Activated B cell treated with CpG ODN at 0.5 μM for 24 hours (primary cell): ENCODE measurements around the gene RAD51B. TPM values are rescaled to one million over a fixed set of nuclear protein-coding genes. Genes with fewer than 3 reads are reported as not detected.

Experiments used
- ATAC-seq: fragments of 200-7000 bp; cut with Tn5 transposase; one replicate; pipeline ENCODE4 v1.10.0; 2021; ENCODE audit warnings: low read depth, mild to moderate bottlenecking, moderate library complexity
- CTCF ChIA-PET: fragments of 350-600 bp; sonication (Branson Sonifier 250); formaldehyde crosslinking; loops from one replicate; lab custom pipeline; 2021; ENCODE audit warnings: antibody characterized with exemption; lab: Charles Lee
- POLR2A ChIA-PET: fragments of 350-600 bp; sonication (Branson Sonifier 250); formaldehyde crosslinking; loops from one replicate; lab custom pipeline; 2021; ENCODE audit warnings: antibody characterized with exemption; lab: Charles Lee
- DNase-seq: peaks from one replicate; pipeline ENCODE4 v3.0.0; 2022
- H3K27ac Mint-ChIP-seq: one replicate; pipeline ENCODE4 v1.8.0; 2020; ENCODE audit warnings: mixed read lengths
- H3K27me3 Mint-ChIP-seq: one replicate; pipeline ENCODE4 v1.8.0; 2021; ENCODE audit warnings: mixed read lengths
- H3K36me3 Mint-ChIP-seq: one replicate; pipeline ENCODE4 v1.8.0; 2021; ENCODE audit warnings: low read depth, mixed read lengths
- H3K4me1 Mint-ChIP-seq: one replicate; pipeline ENCODE4 v1.8.0; 2021; ENCODE audit warnings: mixed read lengths
- H3K4me3 Mint-ChIP-seq: one replicate; pipeline ENCODE4 v1.8.0; 2020; ENCODE audit warnings: mild to moderate bottlenecking, mixed read lengths
- H3K9me3 Mint-ChIP-seq: one replicate; pipeline ENCODE4 v1.8.0; 2020; ENCODE audit warnings: mixed read lengths
- CTCF ChIP-seq: fragments of 200-600 bp; IDR thresholded peaks from one replicate; pipeline ENCODE4 v1.8.0; 2022; ENCODE audit warnings: antibody characterized with exemption, mild to moderate bottlenecking
- intact Hi-C: fragments of 100-400 bp; cut with micrococcal nuclease; formaldehyde crosslinking; loops from one replicate; pipeline ENCODE4 v1.15.1; 2024
- total RNA-seq: library from RNA; stranded (reverse); gene quantifications from 2 replicates; pipeline ENCODE4 v1.2.3, GENCODE V29; 2022

RAD51B gene
- total RNA-seq, 1 donor from 2014 or later: 53.9 TPM

GRCh38 chr14:68417009-68417650 lies 597.6 kb downstream of the RAD51B start:
- DNase-seq (no peak), ATAC-seq (no peak)
- TF ChIP-seq CTCF: no peak
- H3K27me3 Mint-ChIP-seq: no peaks in the 10 kb centered on the region
- CTCF ChIA-PET: interaction anchor here (1.2 kb wide), 1 partner anchor 17 kb away, joined by 3 read pairs; no protein-coding TSS in a partner anchor
- POLR2A ChIA-PET: interaction anchor here (0.5 to 1.0 kb wide), 3 partner anchors 11 to 376 kb away, joined by 3 to 5 read pairs (median 3); partner anchors contain the start of gene ZFP36L1
- no peaks in the 10 kb centered on the region for H3K9me3 Mint-ChIP-seq
- peaks cover 4% of the 10 kb centered on the region for H3K36me3 Mint-ChIP-seq
- H3K4me3 Mint-ChIP-seq: no peak overlapping the region
- intact Hi-C loops: no loop called here
- peaks cover 47% of the 10 kb centered on the region for H3K4me1 Mint-ChIP-seq
- H3K27ac Mint-ChIP-seq: no peak overlapping the region

GRCh38 chr14:68418174-68419118 lies 598.9 kb downstream of the RAD51B start:
- ChIA-PET POLR2A (interaction anchor here (0.5 to 0.6 kb wide), 2 partner anchors 45 to 59 kb away, joined by 3 to 4 read pairs; no protein-coding TSS in a partner anchor), CTCF (no interaction called here)
- Mint-ChIP-seq H3K27ac (no peak overlapping the region), H3K27me3 (no peaks in the 10 kb centered on the region), H3K36me3 (peaks cover 2% of the 10 kb centered on the region), H3K4me3 (no peak overlapping the region), H3K4me1 (peaks cover 45% of the 10 kb centered on the region), H3K9me3 (no peaks in the 10 kb centered on the region)
- no peak for ATAC-seq
- no peak for TF ChIP-seq CTCF
- DNase-seq: no peak
- intact Hi-C loops: no loop called here

GRCh38 chr14:68420350-68420749 lies 600.8 kb downstream of the RAD51B start:
- CTCF ChIA-PET: no interaction called here
- no peak overlapping the region for H3K27ac Mint-ChIP-seq
- H3K4me3 Mint-ChIP-seq: no peak overlapping the region
- peaks cover 52% of the 10 kb centered on the region for H3K4me1 Mint-ChIP-seq
- ATAC-seq (no peak), DNase-seq (no peak)
- H3K9me3 Mint-ChIP-seq: no peaks in the 10 kb centered on the region
- TF ChIP-seq CTCF: no peak
- H3K27me3 Mint-ChIP-seq: no peaks in the 10 kb centered on the region
- POLR2A ChIA-PET: no interaction called here
- peaks cover 2% of the 10 kb centered on the region for H3K36me3 Mint-ChIP-seq
- intact Hi-C loops: no loop called here

- ATAC-seq (no peak), DNase-seq (no peak)
- Mint-ChIP-seq H3K4me3 (no peak overlapping the region), H3K27ac (no peak overlapping the region), H3K9me3 (no peaks in the 10 kb centered on the region), H3K27me3 (no peaks in the 10 kb centered on the region), H3K36me3 (no peaks in the 10 kb centered on the region), H3K4me1 (peaks cover 51% of the 10 kb centered on the region)
- intact Hi-C loops: no loop called here
- ChIA-PET CTCF (no interaction called here), POLR2A (no interaction called here)
- TF ChIP-seq CTCF: no peak
Measured at GRCh38 chr14:68421116-68421515, 601.5 kb downstream of the RAD51B start.

- no peak overlapping the region for H3K4me3 Mint-ChIP-seq
- ChIA-PET POLR2A (no interaction called here), CTCF (no interaction called here)
- TF ChIP-seq CTCF: no peak
- ATAC-seq (peak; percentile 31), DNase-seq (no peak)
- H3K27ac Mint-ChIP-seq: peak overlapping the region; percentile 59
- intact Hi-C loops: no loop called here
- H3K4me1 Mint-ChIP-seq: peaks cover 35% of the 10 kb centered on the region
- H3K36me3 Mint-ChIP-seq: no peaks in the 10 kb centered on the region
- H3K9me3 Mint-ChIP-seq: no peaks in the 10 kb centered on the region
- no peaks in the 10 kb centered on the region for H3K27me3 Mint-ChIP-seq
Measured at GRCh38 chr14:68423686-68424085, 604.1 kb downstream of the RAD51B start.
